Sigmoid colon (tissue), 4 donors: Measurements from ENCODE around the gene ACOT12.

ENCODE experiments used
- EP300 ChIP-seq, 4 donors: sonication (generic); formaldehyde crosslinking; IDR thresholded peaks; one replicate each; pipeline ENCODE4 v1.6.1; 2017; ENCODE audit warnings: antibody characterized with exemption in 4 of 4
- POLR2A ChIP-seq, 2 donors: fragments of 450-650 bp; IDR thresholded peaks; one replicate each; pipeline ENCODE4 v1.6.1; 2016; ENCODE audit warnings: antibody characterized with exemption in 2 of 2, mild to moderate bottlenecking in 2 of 2, moderate library complexity in 2 of 2
- POLR2AphosphoS5 ChIP-seq, 4 donors: sonication (generic); formaldehyde crosslinking; IDR thresholded peaks; one replicate each; pipeline ENCODE4 v1.6.1; 2017; ENCODE audit warnings: antibody characterized with exemption in 4 of 4
- TF ChIP-seq, protein P1 (sequence below), 4 experiments: fragments of 450-650 bp in 3 of 4; fragments of 200-600 bp in 1 of 4; IDR thresholded peaks; one replicate each; pipeline ENCODE4 v1.5.1; 2016 to 2019; ENCODE audit warnings: antibody characterized with exemption in 4 of 4, mild to moderate bottlenecking in 3 of 4, moderate library complexity in 2 of 4

DNA sequence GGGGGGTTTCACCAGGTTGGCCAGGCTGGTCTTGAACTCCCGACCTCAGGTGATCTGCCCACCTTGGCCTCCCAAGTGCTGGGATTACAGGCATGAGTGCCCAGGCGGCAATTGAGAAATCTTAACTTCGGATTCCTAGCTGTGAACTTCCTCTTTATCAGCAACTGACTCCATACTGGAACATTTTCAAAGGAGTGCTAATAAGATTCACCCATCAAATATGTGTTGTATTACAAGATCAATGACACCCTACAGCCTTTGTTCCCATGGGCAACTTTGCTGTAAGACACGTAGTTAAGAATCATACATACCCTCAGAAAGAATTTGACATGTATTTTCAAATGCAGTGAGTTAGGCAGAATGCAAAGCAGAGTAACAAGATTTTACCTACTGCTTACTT is 23.1 kb upstream of the ACOT12 start:
- TF ChIP-seq POLR2A (IDR thresholded peaks at IDR 0.05) (no peak), POLR2AphosphoS5 (IDR thresholded peaks at IDR 0.05) (no peak), EP300 (IDR thresholded peaks at IDR 0.05) (no peak)
- TF ChIP-seq, protein P1, sequence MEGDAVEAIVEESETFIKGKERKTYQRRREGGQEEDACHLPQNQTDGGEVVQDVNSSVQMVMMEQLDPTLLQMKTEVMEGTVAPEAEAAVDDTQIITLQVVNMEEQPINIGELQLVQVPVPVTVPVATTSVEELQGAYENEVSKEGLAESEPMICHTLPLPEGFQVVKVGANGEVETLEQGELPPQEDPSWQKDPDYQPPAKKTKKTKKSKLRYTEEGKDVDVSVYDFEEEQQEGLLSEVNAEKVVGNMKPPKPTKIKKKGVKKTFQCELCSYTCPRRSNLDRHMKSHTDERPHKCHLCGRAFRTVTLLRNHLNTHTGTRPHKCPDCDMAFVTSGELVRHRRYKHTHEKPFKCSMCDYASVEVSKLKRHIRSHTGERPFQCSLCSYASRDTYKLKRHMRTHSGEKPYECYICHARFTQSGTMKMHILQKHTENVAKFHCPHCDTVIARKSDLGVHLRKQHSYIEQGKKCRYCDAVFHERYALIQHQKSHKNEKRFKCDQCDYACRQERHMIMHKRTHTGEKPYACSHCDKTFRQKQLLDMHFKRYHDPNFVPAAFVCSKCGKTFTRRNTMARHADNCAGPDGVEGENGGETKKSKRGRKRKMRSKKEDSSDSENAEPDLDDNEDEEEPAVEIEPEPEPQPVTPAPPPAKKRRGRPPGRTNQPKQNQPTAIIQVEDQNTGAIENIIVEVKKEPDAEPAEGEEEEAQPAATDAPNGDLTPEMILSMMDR (IDR thresholded peaks at IDR 0.05), result no peak
